Neural crest cell (in vitro differentiated cells): ENCODE measurements around the gene FRAS1. TPM values are rescaled to one million over a fixed set of nuclear protein-coding genes. Genes with fewer than 3 reads are reported as not detected.

Experiments used
- DNase-seq: peaks from one replicate; pipeline ENCODE4 v3.0.0; 2021; ENCODE audit warnings: low read depth, mixed read lengths, low spot score
- H3K27ac Mint-ChIP-seq: one replicate; pipeline ENCODE4 v1.8.0; 2021; ENCODE audit warnings: mild to moderate bottlenecking, mixed read lengths; ENCODE audit not compliant: unreplicated experiment
- H3K27me3 Mint-ChIP-seq: 2 replicates; pipeline ENCODE4 v1.8.0; 2021; ENCODE audit warnings: low read depth, mild to moderate bottlenecking, mixed read lengths
- H3K36me3 Mint-ChIP-seq: 2 replicates; pipeline ENCODE4 v1.8.0; 2021; ENCODE audit warnings: low read depth, mild to moderate bottlenecking, mixed read lengths
- H3K4me1 Mint-ChIP-seq: 2 replicates; pipeline ENCODE4 v1.8.0; 2021; ENCODE audit warnings: mixed read lengths
- H3K4me3 Mint-ChIP-seq: one replicate; pipeline ENCODE4 v1.8.0; 2021; ENCODE audit warnings: mild to moderate bottlenecking, mixed read lengths
- H3K9me3 Mint-ChIP-seq: 2 replicates; pipeline ENCODE4 v1.8.0; 2021; ENCODE audit warnings: mixed read lengths
- CTCF ChIP-seq: fragments of 200-600 bp; sonication (generic); conservative IDR thresholded peaks from 2 replicates; pipeline ENCODE4 v1.5.0; 2021; ENCODE audit warnings: antibody characterized with exemption, mild to moderate bottlenecking
- total RNA-seq: library from RNA; stranded (reverse); gene quantifications from 2 replicates; pipeline ENCODE4 v1.2.1, GENCODE V29; 2021

The FRAS1 gene
- total RNA-seq, 1 donor from 2014 or later, result 8.4 TPM

- no peak for DNase-seq
- Mint-ChIP-seq H3K27me3 (no peaks in the 10 kb centered on the region), H3K4me1 (peaks cover 5% of the 10 kb centered on the region), H3K4me3 (no peak overlapping the region), H3K36me3 (no peaks in the 10 kb centered on the region), H3K9me3 (peaks cover 2% of the 10 kb centered on the region), H3K27ac (no peak overlapping the region)
- TF ChIP-seq CTCF, result no peak
These were observed 36.4 kb upstream of the FRAS1 start for GRCh38 chr4:78020677-78021076.

- Mint-ChIP-seq H3K36me3 (no peaks in the 10 kb centered on the region), H3K9me3 (peaks cover 3% of the 10 kb centered on the region), H3K4me3 (no peak overlapping the region), H3K4me1 (peaks cover 5% of the 10 kb centered on the region), H3K27me3 (no peaks in the 10 kb centered on the region), H3K27ac (no peak overlapping the region)
- no peak for DNase-seq
- peak; percentile 20 for TF ChIP-seq CTCF
These were observed 34.6 kb upstream of the FRAS1 start for GRCh38 chr4:78022517-78022916.

GRCh38 chr4:78024085-78024484, 33.0 kb upstream of the FRAS1 start:
- H3K27ac Mint-ChIP-seq, result no peak overlapping the region
- peaks cover 5% of the 10 kb centered on the region for H3K4me1 Mint-ChIP-seq
- no peak for TF ChIP-seq CTCF
- H3K27me3 Mint-ChIP-seq, result no peaks in the 10 kb centered on the region
- no peak overlapping the region for H3K4me3 Mint-ChIP-seq
- DNase-seq, result no peak
- no peaks in the 10 kb centered on the region for H3K36me3 Mint-ChIP-seq
- H3K9me3 Mint-ChIP-seq, result peaks cover 3% of the 10 kb centered on the region

GRCh38 chr4:78024576-78025091, 32.5 kb upstream of the FRAS1 start:
- no peak for DNase-seq
- no peaks in the 10 kb centered on the region for H3K36me3 Mint-ChIP-seq
- no peak overlapping the region for H3K27ac Mint-ChIP-seq
- peaks cover 5% of the 10 kb centered on the region for H3K4me1 Mint-ChIP-seq
- H3K4me3 Mint-ChIP-seq, result no peak overlapping the region
- TF ChIP-seq CTCF, result no peak
- peaks cover 3% of the 10 kb centered on the region for H3K9me3 Mint-ChIP-seq
- H3K27me3 Mint-ChIP-seq, result no peaks in the 10 kb centered on the region

GRCh38 chr4:78031417-78031950, 25.6 kb upstream of the FRAS1 start:
- Mint-ChIP-seq H3K9me3 (peaks cover 2% of the 10 kb centered on the region), H3K27me3 (no peaks in the 10 kb centered on the region), H3K4me1 (no peaks in the 10 kb centered on the region), H3K36me3 (peaks cover 2% of the 10 kb centered on the region), H3K27ac (no peak overlapping the region), H3K4me3 (no peak overlapping the region)
- DNase-seq, result no peak
- TF ChIP-seq CTCF, result no peak
